DOHH2 (cell line): ENCODE measurements around the gene OR2L2.

Source experiments
- EZH2phosphoT487 ChIP-seq: fragments of 200-600 bp; sonication (generic); IDR thresholded peaks from 2 replicates; pipeline ENCODE4 v1.6.1; 2017; ENCODE audit warnings: borderline replicate concordance, mild to moderate bottlenecking, antibody characterized with exemption, low read length, moderate library complexity, mixed read lengths
- TF ChIP-seq, protein P1 (sequence below): fragments of 200-600 bp; sonication (generic); IDR thresholded peaks from one replicate; pipeline ENCODE4 v1.5.1; 2014; ENCODE audit warnings: antibody characterized with exemption, mild to moderate bottlenecking, low read depth, low read length; ENCODE audit not compliant: poor library complexity, severe bottlenecking

DNA sequence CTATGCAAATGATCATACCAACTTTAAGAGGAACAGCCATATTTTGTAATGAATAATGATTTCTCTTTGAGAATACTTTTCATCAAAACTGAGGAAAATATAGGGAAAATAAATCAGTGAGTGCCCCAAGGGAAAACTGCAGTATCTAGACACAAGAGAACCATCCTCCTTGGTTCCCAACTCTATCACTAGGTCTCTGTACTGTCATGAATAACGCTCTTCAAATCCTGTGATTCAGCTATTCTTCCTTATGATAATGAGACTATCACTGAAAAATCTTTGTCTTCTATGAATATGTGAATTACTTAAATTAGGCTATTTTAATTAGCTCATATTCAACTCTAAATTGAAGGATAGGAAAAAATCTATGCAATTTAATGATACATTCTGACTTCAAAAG is 14.1 kb upstream of the OR2L2 start:
- TF ChIP-seq, protein P1, sequence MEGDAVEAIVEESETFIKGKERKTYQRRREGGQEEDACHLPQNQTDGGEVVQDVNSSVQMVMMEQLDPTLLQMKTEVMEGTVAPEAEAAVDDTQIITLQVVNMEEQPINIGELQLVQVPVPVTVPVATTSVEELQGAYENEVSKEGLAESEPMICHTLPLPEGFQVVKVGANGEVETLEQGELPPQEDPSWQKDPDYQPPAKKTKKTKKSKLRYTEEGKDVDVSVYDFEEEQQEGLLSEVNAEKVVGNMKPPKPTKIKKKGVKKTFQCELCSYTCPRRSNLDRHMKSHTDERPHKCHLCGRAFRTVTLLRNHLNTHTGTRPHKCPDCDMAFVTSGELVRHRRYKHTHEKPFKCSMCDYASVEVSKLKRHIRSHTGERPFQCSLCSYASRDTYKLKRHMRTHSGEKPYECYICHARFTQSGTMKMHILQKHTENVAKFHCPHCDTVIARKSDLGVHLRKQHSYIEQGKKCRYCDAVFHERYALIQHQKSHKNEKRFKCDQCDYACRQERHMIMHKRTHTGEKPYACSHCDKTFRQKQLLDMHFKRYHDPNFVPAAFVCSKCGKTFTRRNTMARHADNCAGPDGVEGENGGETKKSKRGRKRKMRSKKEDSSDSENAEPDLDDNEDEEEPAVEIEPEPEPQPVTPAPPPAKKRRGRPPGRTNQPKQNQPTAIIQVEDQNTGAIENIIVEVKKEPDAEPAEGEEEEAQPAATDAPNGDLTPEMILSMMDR: no peak
- TF ChIP-seq EZH2phosphoT487: no peak
